ENCODE data around the gene IFNA16. TPM values are rescaled to one million over a fixed set of nuclear protein-coding genes. Genes with fewer than 3 reads are reported as not detected.
"Not testable (repeated sequence)": the region's sequence is repeated elsewhere in the genome, so short reads cannot be mapped to it uniquely, and the experiment has no call there.

Gene IFNA16
- total RNA-seq, 1 donor from 2014 or later = not detected

DNA sequence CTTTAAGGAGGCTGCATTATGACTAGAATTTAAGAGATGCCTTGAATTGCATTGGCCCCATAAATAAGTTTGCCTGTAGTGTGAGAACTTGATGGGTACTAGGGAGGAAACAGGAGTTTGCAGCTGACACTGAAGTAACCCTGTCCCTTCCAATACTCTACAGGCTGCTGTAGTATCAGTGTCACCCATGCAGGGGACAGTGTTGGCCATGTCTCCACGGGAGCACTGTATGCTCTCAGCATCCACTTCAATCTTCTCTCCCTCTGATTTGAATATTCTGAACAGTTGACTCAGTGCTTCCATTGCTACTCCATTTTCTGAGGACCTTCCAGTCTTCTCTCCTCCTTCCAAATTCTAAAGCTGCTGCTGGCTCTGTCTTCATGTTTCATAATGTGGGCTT is 34.1 kb upstream of the IFNA16 start:
- TF ChIP-seq CTCF (IDR thresholded peaks at IDR 0.05; ENCODE audit: unreplicated experiment) = no peak
- DNase-seq (ENCODE audit: low spot score in 2 of 2, unreplicated experiment in 2 of 2) = no peak
- peaks cover 4% of the 10 kb centered on the region for H3K4me1 Mint-ChIP-seq
- H3K27me3 Mint-ChIP-seq (ENCODE audit: low read depth) = peaks cover 24% of the 10 kb centered on the region
- H3K9me3 Mint-ChIP-seq = peaks cover 3% of the 10 kb centered on the region
- H3K36me3 Mint-ChIP-seq = no peaks in the 10 kb centered on the region
- H3K27ac Mint-ChIP-seq = no peak overlapping the region
- H3K4me3 Mint-ChIP-seq = no peak overlapping the region

GRCh38 chr9:21244836-21245235 is 27.7 kb upstream of the IFNA16 start:
- no peak overlapping the region for H3K4me3 Mint-ChIP-seq
- peaks cover 7% of the 10 kb centered on the region for H3K9me3 Mint-ChIP-seq
- peaks cover 23% of the 10 kb centered on the region for H3K27me3 Mint-ChIP-seq (ENCODE audit: low read depth)
- no peaks in the 10 kb centered on the region for H3K36me3 Mint-ChIP-seq
- no peak for TF ChIP-seq CTCF (IDR thresholded peaks at IDR 0.05; ENCODE audit: unreplicated experiment)
- H3K4me1 Mint-ChIP-seq = no peaks in the 10 kb centered on the region
- no peak for DNase-seq (ENCODE audit: low spot score in 2 of 2, unreplicated experiment in 2 of 2)
- H3K27ac Mint-ChIP-seq = no peak overlapping the region

DNA sequence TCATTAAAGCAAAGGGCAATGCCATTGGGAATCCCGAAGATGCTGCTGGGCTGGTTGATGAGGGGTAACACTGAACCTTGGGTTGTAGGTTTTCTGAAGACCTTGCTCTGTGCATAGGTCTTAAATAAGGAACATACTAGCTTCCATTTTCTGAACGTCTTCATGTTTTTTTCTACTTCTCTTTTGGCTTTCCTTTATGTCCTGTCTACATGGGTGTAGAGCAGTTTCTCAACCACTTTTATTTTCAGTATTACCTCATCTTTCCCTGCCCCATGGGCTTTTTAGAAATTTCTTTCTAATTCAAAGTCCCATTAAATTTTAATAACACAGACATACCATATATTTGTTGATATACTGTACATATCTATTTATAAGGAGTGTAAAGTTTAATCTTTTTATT is 22.8 kb upstream of the IFNA16 start, which contains the start of gene IFNA14:
IFNA14 (minus strand) TSS at position 95 of the 400 bp plus-strand sequence; CDS start at position 25, 70 bp downstream.
- no peaks in the 10 kb centered on the region for H3K9me3 Mint-ChIP-seq
- H3K4me3 Mint-ChIP-seq = no peak within 1 kb of the TSS
- peaks cover 1% of the 10 kb centered on the region for H3K4me1 Mint-ChIP-seq
- no peak for DNase-seq (ENCODE audit: low spot score in 2 of 2, unreplicated experiment in 2 of 2)
- no peaks in the 10 kb centered on the region for H3K36me3 Mint-ChIP-seq
- no peak for TF ChIP-seq CTCF (IDR thresholded peaks at IDR 0.05; ENCODE audit: unreplicated experiment)
- H3K27me3 Mint-ChIP-seq (ENCODE audit: low read depth) = peaks cover 44% of the 10 kb centered on the region
- no peak within 1 kb of the TSS for H3K27ac Mint-ChIP-seq

DNA sequence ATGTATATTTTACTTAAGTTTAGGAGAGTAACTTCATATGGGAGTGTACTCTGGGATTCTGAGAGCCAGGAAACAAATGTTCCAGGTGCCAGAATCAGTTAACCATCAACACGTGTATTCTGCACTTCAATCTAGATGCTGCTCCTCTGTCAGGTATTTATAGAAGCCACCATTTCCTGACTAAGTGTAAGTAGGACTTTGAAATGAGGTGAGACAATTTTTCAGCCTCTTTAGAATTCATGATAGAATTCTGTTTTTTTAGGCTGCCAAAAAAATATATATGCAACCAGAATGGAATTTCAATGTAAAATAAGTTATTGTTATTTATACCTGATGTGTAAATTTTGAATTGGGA is 19.2 kb upstream of the IFNA16 start:
- H3K27me3 Mint-ChIP-seq (ENCODE audit: low read depth) = peaks cover 36% of the 10 kb centered on the region

GRCh38 chr9:21235468-21236359 is 18.6 kb upstream of the IFNA16 start:
- H3K9me3 Mint-ChIP-seq, H3K4me3 Mint-ChIP-seq, H3K4me1 Mint-ChIP-seq, H3K36me3 Mint-ChIP-seq, H3K27ac Mint-ChIP-seq: not testable (repeated sequence)
- DNase-seq (ENCODE audit: low spot score in 2 of 2, unreplicated experiment in 2 of 2) = peak in 1 of 2 experiments; percentile 27
- H3K27me3 Mint-ChIP-seq (ENCODE audit: low read depth) = peaks cover 33% of the 10 kb centered on the region

More for the DNA sequence above, 19.2 kb upstream of the IFNA16 start:
- H3K9me3 Mint-ChIP-seq; H3K36me3 Mint-ChIP-seq; H3K27ac Mint-ChIP-seq; H3K4me3 Mint-ChIP-seq; H3K4me1 Mint-ChIP-seq; DNase-seq (ENCODE audit: low spot score in 2 of 2, unreplicated experiment in 2 of 2): not testable (repeated sequence)

- Mint-ChIP-seq H3K27ac (no peak overlapping the region), H3K4me3 (no peak overlapping the region), H3K36me3 (no peaks in the 10 kb centered on the region), H3K27me3 (ENCODE audit: low read depth) (peaks cover 24% of the 10 kb centered on the region), H3K9me3 (no peaks in the 10 kb centered on the region), H3K4me1 (peaks cover 1% of the 10 kb centered on the region)
- peak in 1 of 2 experiments; percentile 28 for DNase-seq (ENCODE audit: low spot score in 2 of 2, unreplicated experiment in 2 of 2)
- TF ChIP-seq CTCF (IDR thresholded peaks at IDR 0.05; ENCODE audit: unreplicated experiment) = no peak
These were observed 17.1 kb upstream of the IFNA16 start for GRCh38 chr9:21234153-21234687.

Measured in mesothelial cell of epicardium (in vitro differentiated cells).